Measurements from ENCODE around the gene KLF3. TPM values are rescaled to one million over a fixed set of nuclear protein-coding genes. Genes with fewer than 3 reads are reported as not detected.

KLF3 gene
- total RNA-seq, 2 donors from 2014 or later = 47.7 to 55.4 TPM

- no peaks in the 10 kb centered on the region for H3K27me3 ChIP-seq (replicated peaks; ENCODE audit: insufficient read depth)
- H3K4me1 ChIP-seq (replicated peaks) = no peaks in the 10 kb centered on the region
- 81% methylated on average over 2 of the region's 2 CpGs for WGBS
- DNase-seq (ENCODE audit: low spot score) = no peak
- no peak overlapping the region for H3K27ac ChIP-seq
- TF ChIP-seq CTCF (IDR thresholded peaks at IDR 0.05) (no peak), POLR2AphosphoS5 (IDR thresholded peaks at IDR 0.05) (no peak), POLR2A (IDR thresholded peaks at IDR 0.05) (no peak)
- no peak overlapping the region for H3K4me3 ChIP-seq
- H3K36me3 ChIP-seq = no peaks in the 10 kb centered on the region
- H3K9me3 ChIP-seq = no peaks in the 10 kb centered on the region
- intact Hi-C loops (cut with DNase I) = no loop called here
Measured at GRCh38 chr4:38706301-38706700, 42.3 kb downstream of the KLF3 start.

GRCh38 chr4:38710053-38710452 is 46.1 kb downstream of the KLF3 start:
- intact Hi-C loops (cut with DNase I) = no loop called here
- TF ChIP-seq CTCF (IDR thresholded peaks at IDR 0.05) (no peak), POLR2AphosphoS5 (IDR thresholded peaks at IDR 0.05) (no peak), POLR2A (IDR thresholded peaks at IDR 0.05) (no peak)
- Histone ChIP-seq H3K4me1 (replicated peaks) (no peaks in the 10 kb centered on the region), H3K36me3 (no peaks in the 10 kb centered on the region), H3K9me3 (no peaks in the 10 kb centered on the region), H3K27me3 (replicated peaks; ENCODE audit: insufficient read depth) (no peaks in the 10 kb centered on the region), H3K4me3 (no peak overlapping the region), H3K27ac (no peak overlapping the region)
- no peak for DNase-seq (ENCODE audit: low spot score)
- 60% methylated on average over 2 of the region's 2 CpGs for WGBS

- intact Hi-C loops (cut with DNase I) = no loop called here
- 58% methylated on average over 2 of the region's 2 CpGs for WGBS
- no peaks in the 10 kb centered on the region for H3K4me1 ChIP-seq (replicated peaks)
- H3K4me3 ChIP-seq = no peak overlapping the region
- no peaks in the 10 kb centered on the region for H3K27me3 ChIP-seq (replicated peaks; ENCODE audit: insufficient read depth)
- DNase-seq (ENCODE audit: low spot score) = no peak
- TF ChIP-seq POLR2A (IDR thresholded peaks at IDR 0.05) = no peak
- no peak for TF ChIP-seq CTCF (IDR thresholded peaks at IDR 0.05)
- no peak for TF ChIP-seq POLR2AphosphoS5 (IDR thresholded peaks at IDR 0.05)
- no peaks in the 10 kb centered on the region for H3K36me3 ChIP-seq
- H3K9me3 ChIP-seq = no peaks in the 10 kb centered on the region
- H3K27ac ChIP-seq = no peak overlapping the region
Measured at GRCh38 chr4:38711066-38711465, 47.1 kb downstream of the KLF3 start.

GRCh38 chr4:38715050-38715449 is 51.1 kb downstream of the KLF3 start:
- 78% methylated on average over 4 of the region's 4 CpGs for WGBS

More at GRCh38 chr4:38715050-38715449, 51.1 kb downstream of the KLF3 start:
- Histone ChIP-seq H3K4me1 (replicated peaks) (no peaks in the 10 kb centered on the region), H3K9me3 (no peaks in the 10 kb centered on the region), H3K27me3 (replicated peaks; ENCODE audit: insufficient read depth) (no peaks in the 10 kb centered on the region), H3K27ac (no peak overlapping the region), H3K4me3 (no peak overlapping the region), H3K36me3 (no peaks in the 10 kb centered on the region)
- intact Hi-C loops (cut with DNase I) = no loop called here
- no peak for DNase-seq (ENCODE audit: low spot score)
- TF ChIP-seq POLR2A (IDR thresholded peaks at IDR 0.05) (no peak), POLR2AphosphoS5 (IDR thresholded peaks at IDR 0.05) (no peak), CTCF (IDR thresholded peaks at IDR 0.05) (no peak)
